GM12891 (cell line): ENCODE measurements around the gene USP37.

Experiments
- DNase-seq: peaks from one replicate; pipeline ENCODE4 v3.0.0; 2011; ENCODE audit warnings: low spot score; ENCODE audit not compliant: insufficient read length
- FAIRE-seq: peaks from 2 replicates; lab custom pipeline; 2011; peaks lifted over from hg19 to GRCh38; lab: Jason Lieb, UNC
- PAX5 ChIP-seq: IDR thresholded peaks from 2 replicates; pipeline ENCODE4 v1.6.1; 2011; ENCODE audit warnings: low read length, moderate library complexity, mild to moderate bottlenecking; ENCODE audit not compliant: insufficient read depth, severe bottlenecking
- POLR2A ChIP-seq: IDR thresholded peaks from 2 replicates; pipeline ENCODE4 v1.6.1; 2011; ENCODE audit warnings: low read depth, low read length, control low read depth
- POLR2AphosphoS5 ChIP-seq: IDR thresholded peaks from 2 replicates; pipeline ENCODE4 v1.6.1; 2011; ENCODE audit warnings: low read depth, low read length, control low read depth
- POU2F2 ChIP-seq: IDR thresholded peaks from 2 replicates; pipeline ENCODE4 v1.6.1; 2011; ENCODE audit warnings: low read depth, mild to moderate bottlenecking, control low read depth, low read length, moderate library complexity
- SPI1 ChIP-seq: IDR thresholded peaks from 2 replicates; pipeline ENCODE4 v1.6.1; 2011; ENCODE audit warnings: low read depth, low read length, control low read depth
- TAF1 ChIP-seq: IDR thresholded peaks from 2 replicates; pipeline ENCODE4 v1.6.1; 2011; ENCODE audit warnings: low read depth, low read length, control low read depth

Gene USP37

DNA sequence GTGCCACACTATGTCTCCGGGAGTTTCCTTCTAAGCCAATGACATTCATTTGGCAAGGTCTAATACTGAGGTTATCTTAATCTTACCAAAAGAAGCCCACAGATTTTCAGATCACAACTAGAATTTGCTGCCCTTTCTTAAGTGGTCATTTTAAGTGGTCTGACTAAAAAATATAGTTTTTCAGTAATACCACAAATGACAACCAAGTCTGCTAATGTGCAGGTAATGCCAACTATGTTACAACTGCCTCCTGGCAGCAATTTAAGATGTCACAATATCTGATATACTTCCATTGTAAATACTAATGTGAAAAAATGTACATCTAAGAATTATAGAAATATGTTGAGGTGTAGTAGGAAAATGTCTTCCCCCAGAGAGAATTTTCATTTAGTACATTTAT is 49.3 kb downstream of the USP37 start:
- no peak for DNase-seq
- FAIRE-seq: no peak
- TF ChIP-seq POLR2AphosphoS5: no peak

DNA sequence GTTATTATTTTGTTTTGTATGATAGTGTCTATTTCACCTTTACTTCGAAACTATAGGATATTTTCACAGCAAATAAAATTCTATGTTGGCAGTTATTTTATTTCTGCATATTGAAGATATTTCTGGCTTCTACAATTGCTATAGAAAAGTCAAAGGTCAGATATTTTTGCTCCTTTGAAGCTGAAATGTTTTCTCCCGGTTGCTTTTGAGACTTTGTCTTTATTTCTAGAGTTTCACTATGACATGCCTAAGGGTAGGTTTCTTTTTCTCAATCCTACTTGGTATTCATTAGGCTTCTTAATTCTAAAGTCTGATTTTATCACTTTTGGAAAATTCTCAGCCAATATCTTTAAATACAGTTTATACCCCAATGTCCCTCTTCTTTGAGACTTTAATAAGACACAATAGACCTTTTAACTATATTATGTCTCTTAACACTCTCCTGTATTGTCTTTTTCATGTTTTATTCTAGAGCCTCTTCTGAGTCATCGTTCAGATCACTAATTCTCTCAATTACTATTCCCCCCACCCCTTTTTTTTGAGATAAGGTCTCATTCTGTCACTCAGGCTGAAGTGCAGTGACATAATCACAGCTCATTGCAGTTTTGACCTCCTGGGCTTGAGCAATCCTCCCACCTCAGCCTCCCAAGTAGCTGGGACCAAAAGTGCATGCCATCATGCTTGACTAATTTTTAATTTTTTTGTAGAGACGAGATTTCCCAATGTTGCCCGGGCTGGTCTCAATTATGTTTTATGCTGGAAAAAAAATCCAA is 50.5 kb downstream of the USP37 start:
- DNase-seq: no peak
- peak; percentile 61 for FAIRE-seq
- TF ChIP-seq POLR2AphosphoS5: no peak
- no peak for TF ChIP-seq POU2F2

- DNase-seq: no peak
These were observed 51.5 kb downstream of the USP37 start for GRCh38 chr2:218516614-218517013.

DNA sequence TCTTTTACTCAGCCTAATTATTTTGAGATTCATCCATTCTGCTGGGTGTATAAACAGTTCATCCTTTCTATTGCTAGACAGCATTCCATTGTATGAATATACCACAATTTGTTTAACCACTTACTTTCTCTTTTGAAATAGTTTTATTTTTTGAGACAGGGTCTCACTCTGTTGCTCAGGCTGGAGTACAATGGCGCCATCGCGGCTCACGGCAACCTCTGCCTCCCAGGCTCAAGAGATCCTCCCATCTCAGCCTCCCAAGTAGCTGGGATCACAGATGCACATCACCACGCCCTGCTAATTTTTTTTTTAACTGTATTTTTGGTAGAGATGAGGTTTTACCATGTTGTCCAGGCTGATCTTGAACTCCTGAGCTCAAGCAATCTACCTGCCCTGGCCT is 54.5 kb downstream of the USP37 start:
- FAIRE-seq: no peak
- no peak for DNase-seq

More at GRCh38 chr2:218516614-218517013, 51.5 kb downstream of the USP37 start:
- FAIRE-seq: no peak
- TF ChIP-seq POLR2AphosphoS5: no peak

DNA sequence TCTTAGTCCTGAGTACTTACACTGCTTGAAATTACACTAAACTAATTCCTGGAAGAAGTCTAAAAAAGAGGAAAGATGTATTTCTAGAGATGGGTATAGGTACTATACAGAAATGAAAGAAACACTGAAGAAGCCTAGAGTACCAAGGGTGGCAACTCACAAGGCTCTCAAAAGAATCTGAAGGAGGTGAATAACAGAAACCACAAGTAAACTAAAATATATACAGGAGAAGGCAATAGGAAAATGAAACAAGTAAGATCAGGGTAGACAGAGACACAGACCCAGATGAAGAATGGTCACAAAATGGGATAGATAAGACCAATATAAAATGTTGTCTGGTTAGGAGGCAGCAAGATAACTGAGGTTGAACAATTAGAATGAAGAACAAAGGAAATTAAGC is 59.9 kb downstream of the USP37 start:
- TF ChIP-seq POLR2A (no peak), POU2F2 (no peak), SPI1 (no peak), POLR2AphosphoS5 (no peak), TAF1 (no peak), PAX5 (no peak)
- no peak for DNase-seq
- FAIRE-seq: peak; percentile 33

More for the DNA sequence above, 54.5 kb downstream of the USP37 start:
- TF ChIP-seq PAX5 (no peak), POU2F2 (no peak), TAF1 (no peak), SPI1 (no peak), POLR2AphosphoS5 (no peak), POLR2A (no peak)

DNA sequence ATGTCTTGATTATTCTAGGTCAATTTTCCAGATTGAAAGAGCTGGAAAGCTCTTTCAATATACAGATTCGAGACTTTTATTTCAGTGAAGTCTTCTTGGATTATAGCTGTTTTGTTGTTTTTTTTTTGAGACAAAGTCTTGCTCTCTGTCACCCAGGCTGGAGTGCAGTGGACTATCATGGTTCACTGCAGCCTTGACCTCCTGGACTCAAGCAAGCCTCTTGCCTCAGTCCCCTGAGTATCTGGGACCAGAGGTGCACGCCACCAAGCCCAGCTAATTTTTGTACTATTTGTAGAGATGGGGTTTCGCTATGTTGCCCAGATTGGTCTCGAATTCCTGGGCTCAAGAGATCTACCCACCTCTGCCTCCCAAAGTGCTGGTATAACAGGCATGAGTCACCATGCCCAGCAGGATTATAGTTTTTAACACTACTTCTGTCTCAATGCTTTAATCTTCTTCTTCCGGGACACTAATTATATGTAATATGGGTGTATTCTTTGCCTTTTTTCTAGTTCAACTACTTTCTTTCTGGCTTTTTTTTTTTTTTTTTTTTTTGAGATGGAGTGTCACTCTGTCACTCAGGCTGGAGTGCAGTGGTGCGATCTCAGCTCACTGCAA is 62.3 kb downstream of the USP37 start:
- FAIRE-seq (no peak), DNase-seq (no peak)
- TF ChIP-seq TAF1 (no peak), POLR2AphosphoS5 (no peak), POLR2A (no peak), SPI1 (no peak), POU2F2 (no peak), PAX5 (no peak)

DNA sequence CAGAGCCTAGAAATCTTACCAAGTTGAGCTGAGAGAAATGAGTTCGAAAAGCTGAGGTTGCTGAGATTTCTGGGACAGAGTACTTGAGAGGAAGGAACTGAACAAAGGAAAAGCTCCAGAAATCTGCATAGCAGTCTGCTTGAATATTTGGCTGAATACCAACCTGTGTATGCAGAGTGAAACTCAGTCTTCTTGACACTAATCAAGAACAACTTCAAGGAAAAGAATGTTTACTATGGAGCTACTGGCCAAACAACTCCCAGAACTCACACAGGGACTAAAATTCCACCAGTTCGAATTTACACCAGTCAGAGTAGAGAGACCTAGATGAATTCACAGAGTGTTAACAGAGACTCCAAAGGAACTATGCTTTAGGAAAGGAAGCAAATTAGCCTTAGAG is 66.5 kb downstream of the USP37 start:
- FAIRE-seq: no peak
- TF ChIP-seq PAX5 (no peak), TAF1 (no peak), POLR2AphosphoS5 (no peak), POLR2A (no peak), SPI1 (no peak), POU2F2 (no peak)
- DNase-seq: no peak

DNA sequence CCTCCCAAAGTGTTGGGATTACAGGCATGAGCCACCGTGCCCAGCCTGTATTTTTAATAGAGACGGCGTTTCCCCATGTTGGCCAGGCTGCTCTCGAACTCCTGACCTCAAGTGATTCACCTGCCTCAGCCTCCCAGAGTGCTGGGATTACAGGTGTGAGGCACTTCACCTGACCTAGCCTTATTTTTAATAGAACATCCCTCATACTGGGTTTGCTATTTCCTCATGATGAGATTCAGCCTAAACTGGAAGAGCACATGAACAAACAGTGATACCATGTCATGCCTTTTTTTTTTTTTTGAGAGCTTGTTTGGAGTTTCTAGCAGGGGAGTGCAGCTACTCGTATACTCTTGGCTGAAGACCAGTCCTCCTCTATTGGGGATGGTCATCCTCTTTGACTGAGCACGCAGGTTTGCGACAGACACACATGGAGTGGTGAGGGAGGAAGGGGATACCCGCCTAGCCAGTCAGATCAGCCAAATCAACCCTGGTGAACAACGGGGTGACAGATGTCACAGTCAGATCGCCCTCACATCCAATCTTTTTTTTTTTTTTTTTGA is 67.6 kb downstream of the USP37 start:
- FAIRE-seq (no peak), DNase-seq (no peak)
- TF ChIP-seq PAX5 (no peak), POLR2AphosphoS5 (no peak), SPI1 (no peak), POU2F2 (no peak), POLR2A (no peak), TAF1 (no peak)

- DNase-seq (no peak), FAIRE-seq (no peak)
- TF ChIP-seq POLR2A (no peak), POU2F2 (no peak), PAX5 (no peak), SPI1 (no peak), TAF1 (no peak), POLR2AphosphoS5 (no peak)
These were observed 82.0 kb downstream of the USP37 start for GRCh38 chr2:218485986-218486667.

- TF ChIP-seq SPI1 (no peak), PAX5 (no peak), POLR2A (no peak), POU2F2 (no peak), POLR2AphosphoS5 (no peak), TAF1 (no peak)
- FAIRE-seq: no peak
- no peak for DNase-seq
These were observed 85.5 kb downstream of the USP37 start for GRCh38 chr2:218482651-218483050.
